ENCODE measurements around the gene SCRN3.

The SCRN3 gene

DNA sequence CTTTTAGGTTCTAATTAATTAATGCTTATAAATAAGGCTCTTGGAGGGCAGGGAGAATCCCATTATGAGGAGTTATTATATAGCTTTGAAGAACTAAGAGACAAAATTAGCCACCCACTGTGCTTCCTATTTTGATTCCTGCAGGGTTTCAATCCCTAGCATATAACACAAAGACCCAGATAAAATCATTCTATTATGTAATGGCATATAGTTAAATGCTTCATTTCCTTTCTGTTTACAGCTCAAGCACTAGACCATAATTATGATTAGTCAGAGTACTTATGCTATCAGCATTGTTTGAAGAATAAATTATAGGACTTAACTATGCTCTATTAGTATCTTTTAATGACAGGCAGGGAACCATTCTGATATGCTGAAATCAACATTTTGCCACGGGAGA, 82.2 kb downstream of the SCRN3 start:
- in situ Hi-C loops (cut with MboI; ENCODE audit: low sequenced_read_pairs), result no loop called here
